ENCODE results near the gene SLC45A1. TPM values are rescaled to one million over a fixed set of nuclear protein-coding genes. Genes with fewer than 3 reads are reported as not detected.

SLC45A1 gene
- total RNA-seq, 2 donors from 2014 or later, result 4.3 to 5.2 TPM

DNA sequence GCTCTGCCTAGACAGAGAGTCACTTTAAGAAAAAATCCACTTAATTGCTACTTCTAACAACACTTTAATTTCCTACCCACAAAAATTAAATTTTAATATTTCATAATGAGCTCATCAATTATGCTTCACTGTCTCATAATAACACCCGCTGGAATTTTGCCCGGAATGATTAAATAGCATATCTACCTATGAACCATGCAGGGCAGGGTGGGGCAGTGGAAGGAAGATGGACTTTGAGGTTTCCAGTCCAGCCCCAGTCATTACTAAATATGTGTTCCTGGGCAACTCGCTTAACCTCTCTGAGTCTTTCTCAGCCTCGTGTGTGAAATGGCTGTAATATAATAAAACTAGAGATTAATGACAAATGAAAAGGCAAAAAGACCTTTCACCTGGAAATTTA, 32.8 kb upstream of the SLC45A1 start:
- H3K36me3 ChIP-seq, result no peaks in the 10 kb centered on the region
- H3K27me3 ChIP-seq (replicated peaks; ENCODE audit: insufficient read depth), result no peaks in the 10 kb centered on the region
- H3K27ac ChIP-seq, result no peak overlapping the region
- no peak for DNase-seq (ENCODE audit: low spot score)
- TF ChIP-seq, protein P1, sequence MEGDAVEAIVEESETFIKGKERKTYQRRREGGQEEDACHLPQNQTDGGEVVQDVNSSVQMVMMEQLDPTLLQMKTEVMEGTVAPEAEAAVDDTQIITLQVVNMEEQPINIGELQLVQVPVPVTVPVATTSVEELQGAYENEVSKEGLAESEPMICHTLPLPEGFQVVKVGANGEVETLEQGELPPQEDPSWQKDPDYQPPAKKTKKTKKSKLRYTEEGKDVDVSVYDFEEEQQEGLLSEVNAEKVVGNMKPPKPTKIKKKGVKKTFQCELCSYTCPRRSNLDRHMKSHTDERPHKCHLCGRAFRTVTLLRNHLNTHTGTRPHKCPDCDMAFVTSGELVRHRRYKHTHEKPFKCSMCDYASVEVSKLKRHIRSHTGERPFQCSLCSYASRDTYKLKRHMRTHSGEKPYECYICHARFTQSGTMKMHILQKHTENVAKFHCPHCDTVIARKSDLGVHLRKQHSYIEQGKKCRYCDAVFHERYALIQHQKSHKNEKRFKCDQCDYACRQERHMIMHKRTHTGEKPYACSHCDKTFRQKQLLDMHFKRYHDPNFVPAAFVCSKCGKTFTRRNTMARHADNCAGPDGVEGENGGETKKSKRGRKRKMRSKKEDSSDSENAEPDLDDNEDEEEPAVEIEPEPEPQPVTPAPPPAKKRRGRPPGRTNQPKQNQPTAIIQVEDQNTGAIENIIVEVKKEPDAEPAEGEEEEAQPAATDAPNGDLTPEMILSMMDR (IDR thresholded peaks at IDR 0.05), result no peak
- TF ChIP-seq POLR2A (IDR thresholded peaks at IDR 0.05) (no peak), POLR2AphosphoS5 (IDR thresholded peaks at IDR 0.05) (no peak)
- no peaks in the 10 kb centered on the region for H3K4me1 ChIP-seq (replicated peaks)
- intact Hi-C loops (cut with DNase I), result no loop called here
- H3K4me3 ChIP-seq, result no peak overlapping the region
- H3K9me3 ChIP-seq, result no peaks in the 10 kb centered on the region
- WGBS, result 77% methylated on average over 4 of the region's 4 CpGs

- TF ChIP-seq POLR2AphosphoS5 (IDR thresholded peaks at IDR 0.05) (no peak), POLR2A (IDR thresholded peaks at IDR 0.05) (no peak)
- TF ChIP-seq, protein P1 (IDR thresholded peaks at IDR 0.05), result no peak
- H3K27ac ChIP-seq, result no peak overlapping the region
- intact Hi-C loops (cut with DNase I), result no loop called here
- H3K4me3 ChIP-seq, result no peak overlapping the region
- H3K4me1 ChIP-seq (replicated peaks), result no peaks in the 10 kb centered on the region
- H3K9me3 ChIP-seq, result no peaks in the 10 kb centered on the region
- 86% methylated on average over 2 of the region's 2 CpGs for WGBS
- H3K27me3 ChIP-seq (replicated peaks; ENCODE audit: insufficient read depth), result no peaks in the 10 kb centered on the region
- DNase-seq (ENCODE audit: low spot score), result no peak
- no peaks in the 10 kb centered on the region for H3K36me3 ChIP-seq
These were observed 31.9 kb upstream of the SLC45A1 start for GRCh38 chr1:8285965-8286364.

DNA sequence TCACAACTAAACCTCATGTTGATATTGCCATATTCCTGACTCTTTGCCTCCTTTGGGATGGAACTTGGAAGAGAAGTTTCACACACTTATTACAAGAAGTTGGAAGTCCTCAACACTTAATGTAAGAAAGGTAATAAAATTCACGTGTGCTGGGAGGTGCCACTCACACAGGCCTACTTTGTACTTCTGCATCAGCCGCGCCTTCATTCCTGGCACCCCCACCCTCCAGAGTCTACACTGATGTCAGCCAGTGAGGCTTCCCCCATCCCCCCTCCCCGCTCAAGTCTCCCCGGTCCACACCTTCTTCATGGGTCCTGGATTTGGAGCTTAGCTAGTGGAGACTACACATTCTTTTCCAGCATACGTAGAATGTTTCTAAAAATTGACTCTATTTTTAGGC, 24.8 kb upstream of the SLC45A1 start:
- Histone ChIP-seq H3K4me3 (no peak overlapping the region), H3K4me1 (replicated peaks) (no peaks in the 10 kb centered on the region), H3K27ac (no peak overlapping the region), H3K9me3 (no peaks in the 10 kb centered on the region), H3K36me3 (no peaks in the 10 kb centered on the region), H3K27me3 (replicated peaks; ENCODE audit: insufficient read depth) (no peaks in the 10 kb centered on the region)
- no peak for DNase-seq (ENCODE audit: low spot score)
- TF ChIP-seq POLR2AphosphoS5 (IDR thresholded peaks at IDR 0.05) (no peak), POLR2A (IDR thresholded peaks at IDR 0.05) (no peak)
- TF ChIP-seq, protein P1 (IDR thresholded peaks at IDR 0.05), result no peak
- WGBS, result 78% methylated on average over 6 of the region's 6 CpGs
- intact Hi-C loops (cut with DNase I), result no loop called here

DNA sequence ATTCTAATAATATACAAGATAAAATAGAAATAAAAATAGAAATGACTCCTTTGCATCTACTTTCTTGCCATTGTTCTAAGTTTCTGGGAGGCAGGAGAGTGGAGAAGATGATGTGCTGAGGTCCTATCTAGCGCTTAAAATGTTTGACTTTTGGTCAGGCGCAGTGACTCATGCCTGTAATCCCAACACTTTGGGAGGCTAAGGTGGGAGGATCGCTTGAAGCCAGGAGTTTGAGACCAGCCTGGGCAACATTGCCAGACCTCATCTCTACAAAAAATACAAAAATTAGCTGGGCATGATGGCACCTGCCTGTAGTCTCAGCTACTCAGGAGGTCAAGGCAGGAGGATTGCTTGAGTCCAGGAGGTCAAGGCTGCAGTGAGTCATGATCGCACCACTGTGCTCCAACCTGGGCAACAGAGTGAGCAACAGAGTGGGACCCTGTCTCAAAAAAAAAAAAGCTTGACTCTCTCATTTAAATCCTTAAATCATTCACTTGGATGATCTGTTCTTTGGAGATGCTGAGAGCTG, 24.2 kb upstream of the SLC45A1 start:
- TF ChIP-seq, protein P1 (IDR thresholded peaks at IDR 0.05), result no peak
- intact Hi-C loops (cut with DNase I), result no loop called here
- no peak overlapping the region for H3K27ac ChIP-seq
- no peaks in the 10 kb centered on the region for H3K36me3 ChIP-seq
- no peaks in the 10 kb centered on the region for H3K4me1 ChIP-seq (replicated peaks)
- WGBS, result 95% methylated on average over 4 of the region's 4 CpGs
- H3K4me3 ChIP-seq, result no peak overlapping the region
- no peaks in the 10 kb centered on the region for H3K27me3 ChIP-seq (replicated peaks; ENCODE audit: insufficient read depth)
- no peaks in the 10 kb centered on the region for H3K9me3 ChIP-seq
- DNase-seq (ENCODE audit: low spot score), result no peak

DNA sequence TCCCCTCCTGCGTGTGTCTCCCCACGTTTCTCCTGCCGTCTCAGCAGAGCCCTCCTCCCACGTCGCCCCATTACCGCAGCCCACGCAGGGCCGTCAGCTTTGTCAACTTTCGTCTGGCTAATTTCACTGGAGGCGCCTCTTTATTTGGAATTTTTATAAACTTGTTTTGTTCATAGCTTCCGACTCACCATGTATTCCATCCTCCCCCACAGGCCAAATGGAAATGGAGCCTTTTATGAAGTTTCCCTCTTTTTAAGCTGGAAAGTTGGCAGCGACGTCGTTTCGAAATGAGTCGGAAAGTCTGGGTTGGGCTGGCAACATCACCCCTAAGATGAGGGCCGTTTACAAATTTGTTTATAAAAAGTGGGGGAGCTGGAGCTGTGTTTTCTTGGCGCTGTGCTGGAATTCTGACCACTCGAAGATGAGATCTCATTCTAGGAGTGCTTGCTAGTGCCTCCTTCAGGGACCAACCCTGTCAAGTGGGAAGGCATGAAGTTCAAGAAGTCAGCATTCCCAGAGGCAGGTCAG, 23.7 kb upstream of the SLC45A1 start:
- no peaks in the 10 kb centered on the region for H3K27me3 ChIP-seq (replicated peaks; ENCODE audit: insufficient read depth)
- WGBS, result 69% methylated on average over 19 of the region's 19 CpGs

More for the DNA sequence above, 23.7 kb upstream of the SLC45A1 start:
- no peak overlapping the region for H3K27ac ChIP-seq
- intact Hi-C loops (cut with DNase I), result no loop called here
- DNase-seq (ENCODE audit: low spot score), result no peak
- no peak for TF ChIP-seq POLR2A (IDR thresholded peaks at IDR 0.05)
- H3K9me3 ChIP-seq, result no peaks in the 10 kb centered on the region
- H3K36me3 ChIP-seq, result no peaks in the 10 kb centered on the region
- no peaks in the 10 kb centered on the region for H3K4me1 ChIP-seq (replicated peaks)
- no peak overlapping the region for H3K4me3 ChIP-seq

All from prostate gland (tissue), 2 donors.